Kidney (tissue), 14 donors: Measurements from ENCODE around the gene WWOX. TPM values are rescaled to one million over a fixed set of nuclear protein-coding genes. Genes with fewer than 3 reads are reported as not detected.

Experiments used
- DNase-seq, 5 donors: peaks; one replicate each; pipeline ENCODE4 v3.0.0-alpha.2; 2013 to 2020
- FAIRE-seq: peaks from 2 replicates; lab custom pipeline; 2012; peaks lifted over from hg19 to GRCh38; lab: Jason Lieb, UNC
- H3K27ac ChIP-seq, 2 donors: one replicate each; pipeline ENCODE4 v1.7.0; 2013; ENCODE audit warnings: low read depth in 2 of 2, low read length in 2 of 2, inconsistent platforms in 1 of 2
- H3K27me3 ChIP-seq: one replicate; pipeline ENCODE4 v1.7.1; 2013; ENCODE audit warnings: low read length, inconsistent platforms; ENCODE audit not compliant: control insufficient read depth, insufficient read depth
- H3K36me3 ChIP-seq, 3 donors: one replicate each; pipeline versions ENCODE4 v1.7.0 to v1.7.1; 2013; ENCODE audit warnings: low read length in 3 of 3, control low read depth in 1 of 3, inconsistent platforms in 1 of 3; ENCODE audit not compliant: insufficient read depth in 3 of 3, control insufficient read depth in 2 of 3
- H3K4me1 ChIP-seq, 3 donors: one replicate each; pipeline versions ENCODE4 v1.7.0 to v1.7.1; 2013; ENCODE audit warnings: low read length in 3 of 3, inconsistent platforms in 1 of 3, low read depth in 1 of 3; ENCODE audit not compliant: control insufficient read depth in 2 of 3, insufficient read depth in 2 of 3
- H3K4me3 ChIP-seq, 3 donors: one replicate each; pipeline versions ENCODE4 v1.7.0 to v1.8.1; 2013; ENCODE audit warnings: low read length in 3 of 3, control low read depth in 1 of 3, inconsistent platforms in 1 of 3
- H3K9ac ChIP-seq, 3 donors: one replicate each; pipeline versions ENCODE4 v1.7.0 to v1.7.1; 2013; ENCODE audit warnings: low read length in 3 of 3, control low read depth in 1 of 3, inconsistent platforms in 1 of 3
- H3K9me3 ChIP-seq, 3 donors: one replicate each; pipeline versions ENCODE4 v1.7.0 to v1.7.1; 2013; ENCODE audit warnings: low read length in 3 of 3, control low read depth in 1 of 3, inconsistent platforms in 1 of 3; ENCODE audit not compliant: control insufficient read depth in 2 of 3, insufficient read depth in 1 of 3
- CTCF ChIP-seq: IDR thresholded peaks from 3 replicates; pipeline ENCODE4 v1.5.1; 2012; ENCODE audit warnings: mild to moderate bottlenecking, moderate library complexity, borderline replicate concordance; ENCODE audit not compliant: insufficient read depth; ENCODE audit errors: extremely low read depth
- intact Hi-C: fragments of 100-400 bp; cut with DNase I; formaldehyde crosslinking; loops from one replicate; pipeline ENCODE4 v1.11.1; 2022
- polyA plus RNA-seq: library from polyadenylated mRNA; stranded (reverse); fragments of 350-450 nt; fragmentation: Illumina TruSeq; extraction: RNeasy Lipid Tissue Mini Kit (QIAGEN cat#74804); gene quantifications from one replicate; pipeline ENCODE4 v1.2.3, GENCODE V29; 2014; ENCODE audit warnings: low read depth, low replicate concordance; ENCODE audit not compliant: insufficient read depth
- total RNA-seq: library from RNA; stranded (reverse); fragmentation: NEBNext Ultra II Directional; extraction: Animal tissue kit (Norgen Biotek cat#: 25700); gene quantifications from one replicate; pipeline ENCODE4 v1.2.1, GENCODE V29; 2021
- donor health status: control.
- donor health status: control.
- donor health status: control.
- donor health status: control.
- donor health status: control.
- donor health status: DM: yes; HTN: yes; CAD: no.
- donor health status: Normal renal cell carcinoma (clear cell type).

The WWOX gene
- total and polyA plus RNA-seq, 2 donors from 2014 or later = 22.5 to 30.3 TPM

DNA sequence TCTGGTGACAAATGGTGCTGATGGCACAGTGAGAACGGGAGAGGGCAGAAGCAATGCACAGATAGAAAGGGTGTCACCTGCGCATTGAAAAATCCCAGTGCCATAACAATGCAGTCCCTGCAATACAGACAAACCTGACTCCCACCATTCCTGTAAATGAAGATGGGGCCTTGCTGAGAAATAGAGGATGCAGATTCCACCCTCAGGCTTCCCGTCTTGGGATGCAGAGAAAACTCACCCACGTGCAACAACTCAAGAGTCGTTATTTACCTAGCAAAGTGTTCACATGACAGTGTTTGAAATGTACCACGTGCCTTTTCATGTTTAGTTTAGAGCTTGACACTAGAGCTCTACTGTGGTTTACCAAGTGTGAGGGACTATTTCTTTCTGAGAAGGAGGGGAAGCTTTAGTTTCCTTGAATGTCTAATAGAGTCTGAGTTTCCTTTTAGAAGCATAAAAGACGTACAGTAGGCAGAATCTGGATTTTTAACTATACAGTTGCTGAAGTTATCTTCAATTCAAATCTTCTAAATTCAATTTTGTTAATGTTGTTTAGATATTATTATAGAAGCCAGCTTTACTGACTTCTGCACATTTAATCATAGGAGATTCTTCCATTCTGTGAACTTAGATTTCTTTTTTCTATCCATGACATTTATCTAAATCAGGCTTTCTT lies 35.6 kb downstream of the WWOX start:
- Histone ChIP-seq H3K36me3 (no peaks in the 10 kb centered on the region), H3K27me3 (no peaks in the 10 kb centered on the region), H3K4me3 (no peak overlapping the region), H3K9me3 (peaks cover 0 to 3% (median 0%) of the 10 kb centered on the region in 3 donors), H3K9ac (no peak overlapping the region), H3K27ac (no peak overlapping the region), H3K4me1 (no peaks in the 10 kb centered on the region)
- intact Hi-C loops = no loop called here
- no peak for TF ChIP-seq CTCF
- FAIRE-seq (no peak), DNase-seq (no peak)

DNA sequence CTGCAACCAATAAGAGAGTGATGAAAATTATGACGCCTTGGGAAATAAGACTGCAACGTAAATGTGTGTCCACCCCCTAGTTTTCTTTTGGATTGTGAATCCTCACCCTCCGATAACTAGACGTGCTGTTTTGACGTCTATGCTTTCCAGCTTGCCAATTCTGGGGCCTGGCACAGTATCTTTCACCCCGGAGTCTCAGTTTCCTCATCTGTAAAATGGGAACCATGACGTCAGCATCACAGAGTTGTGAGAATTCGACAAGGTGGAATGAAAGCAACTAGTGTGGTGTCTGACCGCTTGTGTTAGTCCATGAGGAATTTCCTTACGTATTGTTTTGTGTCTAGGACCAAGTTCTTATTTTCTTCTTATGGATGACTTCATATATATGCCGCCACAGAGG lies 37.7 kb downstream of the WWOX start:
- no peak overlapping the region for H3K27ac ChIP-seq
- intact Hi-C loops = no loop called here

DNA sequence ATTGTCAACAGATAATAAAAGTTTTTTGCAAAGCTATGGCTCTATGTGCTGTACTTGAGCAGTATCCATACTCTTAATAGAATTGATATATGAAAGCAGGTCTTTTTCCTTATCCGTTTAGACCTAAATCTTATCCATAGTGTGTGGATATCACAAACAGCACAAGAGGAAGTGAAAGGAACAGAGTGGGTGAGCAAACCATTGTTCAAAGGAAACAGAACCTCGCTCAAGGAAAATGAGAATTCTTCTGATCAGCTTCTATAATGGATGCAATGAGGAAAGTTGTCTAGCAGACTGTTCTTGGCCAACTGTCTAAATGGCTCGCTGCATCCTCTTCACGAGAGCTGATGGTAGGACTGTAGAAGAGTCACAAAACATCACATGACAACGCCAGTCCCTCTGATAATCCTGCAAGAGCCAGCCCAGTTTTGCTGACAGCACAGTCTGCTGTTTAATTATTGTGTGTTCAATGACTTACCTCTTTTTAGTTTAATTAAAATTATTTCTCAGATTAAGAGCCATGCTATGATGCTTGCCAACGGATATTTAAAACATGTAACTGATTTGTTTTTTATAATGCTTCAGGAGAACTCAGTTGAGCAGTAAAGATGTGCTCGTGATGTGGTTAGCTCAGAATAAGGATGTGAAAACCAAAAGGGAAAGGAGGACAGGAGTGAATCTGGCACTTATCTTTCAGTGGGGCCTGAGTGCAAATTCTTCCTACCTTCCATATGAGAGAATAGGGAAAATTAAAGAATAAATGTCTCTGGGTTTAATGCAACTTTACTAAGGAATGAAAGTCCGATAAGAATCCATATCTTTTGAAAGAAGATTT lies 38.5 kb downstream of the WWOX start:
- no peak for FAIRE-seq
- intact Hi-C loops = no loop called here
- Histone ChIP-seq H3K4me3 (no peak overlapping the region), H3K4me1 (no peaks in the 10 kb centered on the region), H3K36me3 (no peaks in the 10 kb centered on the region), H3K27me3 (no peaks in the 10 kb centered on the region), H3K27ac (no peak overlapping the region), H3K9ac (no peak overlapping the region), H3K9me3 (peaks cover 0 to 9% (median 0%) of the 10 kb centered on the region in 3 donors)
- no peak for TF ChIP-seq CTCF
- no peak for DNase-seq

More for the DNA sequence above, 37.7 kb downstream of the WWOX start:
- FAIRE-seq (no peak), DNase-seq (no peak)
- Histone ChIP-seq H3K27me3 (no peaks in the 10 kb centered on the region), H3K4me3 (no peak overlapping the region), H3K9me3 (peaks cover 0 to 9% (median 0%) of the 10 kb centered on the region in 3 donors), H3K36me3 (no peaks in the 10 kb centered on the region), H3K9ac (no peak overlapping the region), H3K4me1 (no peaks in the 10 kb centered on the region)
- TF ChIP-seq CTCF = no peak
